Astrocyte (in vitro differentiated cells and primary cell): ENCODE data around the gene PXDN.

Source experiments
- CTCF ChIP-seq: IDR thresholded peaks from 2 replicates; pipeline ENCODE4 v1.5.1; 2011; ENCODE audit warnings: low read depth, mild to moderate bottlenecking, inconsistent platforms, low read length, moderate library complexity; ENCODE audit not compliant: insufficient read depth
- EZH2 ChIP-seq: IDR thresholded peaks from 2 replicates; pipeline ENCODE4 v1.6.1; 2012; ENCODE audit warnings: mild to moderate bottlenecking, low read length, inconsistent platforms; ENCODE audit not compliant: insufficient read depth

DNA sequence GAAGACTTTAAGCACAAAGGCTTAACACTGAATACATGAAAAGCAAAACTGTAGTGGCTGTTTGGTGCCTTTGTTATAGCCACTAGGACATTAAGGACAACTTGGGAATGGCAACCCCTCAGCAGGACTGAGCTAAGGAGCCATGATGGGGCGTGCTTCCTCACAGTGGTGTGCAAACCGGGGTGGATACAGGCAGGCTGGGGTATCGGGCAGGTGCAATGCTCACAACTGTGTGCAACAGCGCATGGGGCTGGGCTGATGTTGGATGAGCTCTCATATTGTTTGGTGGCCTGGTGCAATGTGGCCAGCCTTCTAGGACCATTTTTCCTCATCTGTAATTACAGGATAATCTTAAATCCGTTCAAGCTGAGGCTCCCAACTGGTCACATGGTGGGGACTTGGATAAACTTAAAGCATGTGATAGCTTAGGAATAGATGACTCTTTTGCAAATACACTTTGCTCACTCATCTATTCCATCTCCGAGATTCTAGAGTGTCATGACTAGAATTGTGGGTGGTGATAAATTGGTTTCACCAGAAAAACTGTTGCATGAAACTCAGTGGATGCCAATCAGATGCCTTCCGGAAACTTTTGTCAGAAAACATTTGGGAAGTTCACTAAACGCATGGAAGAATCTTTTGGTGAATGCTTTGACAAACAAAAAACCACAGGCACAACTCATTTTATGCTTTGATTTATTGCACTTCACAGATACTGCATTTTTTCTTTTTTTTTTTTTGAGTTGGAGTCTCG is 116.5 kb downstream of the PXDN start:
- TF ChIP-seq CTCF, result no peak
- TF ChIP-seq EZH2, result no peak
